ENCODE measurements around the gene SNX20.

Gene SNX20

DNA sequence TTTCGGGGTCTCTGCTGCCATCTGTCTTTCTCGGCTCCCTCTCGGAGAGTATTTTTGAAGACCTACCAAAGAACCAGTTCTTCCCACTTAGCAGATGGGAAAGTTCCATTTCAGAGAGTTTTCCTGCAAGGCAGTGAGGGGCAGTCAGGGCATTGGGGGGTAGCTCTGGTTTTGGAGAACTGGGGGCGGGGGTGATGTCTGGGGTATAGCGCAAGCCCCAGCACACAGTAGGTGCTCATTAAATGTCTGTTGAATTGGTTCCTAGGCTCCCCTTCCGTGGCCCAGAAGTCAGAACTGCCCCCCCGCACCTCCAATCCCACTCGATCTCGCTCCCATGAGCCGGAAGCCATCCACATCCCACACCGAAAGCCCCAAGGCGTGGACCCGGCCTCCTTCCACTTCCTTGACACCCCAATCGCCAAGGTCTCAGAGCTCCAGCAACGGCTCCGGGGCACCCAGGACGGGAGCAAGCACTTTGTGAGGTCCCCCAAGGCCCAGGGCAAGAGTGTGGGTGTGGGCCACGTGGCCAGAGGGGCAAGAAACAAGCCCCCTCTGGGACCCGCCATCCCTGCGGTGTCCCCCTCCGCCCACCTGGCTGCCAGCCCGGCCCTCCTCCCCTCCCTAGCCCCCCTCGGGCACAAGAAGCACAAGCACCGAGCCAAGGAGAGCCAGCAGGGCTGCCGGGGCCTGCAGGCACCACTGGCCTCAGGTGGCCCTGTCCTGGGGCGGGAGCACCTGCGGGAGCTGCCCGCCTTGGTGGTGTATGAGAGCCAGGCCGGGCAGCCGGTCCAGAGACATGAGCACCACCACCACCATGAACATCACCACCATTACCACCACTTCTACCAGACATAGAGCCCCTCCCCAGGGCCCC is 47.9 kb downstream of the SNX20 start:
- DNase-seq = no peak

GRCh38 chr16:50631985-50632576 is 49.0 kb downstream of the SNX20 start:
- DNase-seq = no peak

- DNase-seq = no peak
These were observed 49.7 kb downstream of the SNX20 start for GRCh38 chr16:50631249-50631984.

DNA sequence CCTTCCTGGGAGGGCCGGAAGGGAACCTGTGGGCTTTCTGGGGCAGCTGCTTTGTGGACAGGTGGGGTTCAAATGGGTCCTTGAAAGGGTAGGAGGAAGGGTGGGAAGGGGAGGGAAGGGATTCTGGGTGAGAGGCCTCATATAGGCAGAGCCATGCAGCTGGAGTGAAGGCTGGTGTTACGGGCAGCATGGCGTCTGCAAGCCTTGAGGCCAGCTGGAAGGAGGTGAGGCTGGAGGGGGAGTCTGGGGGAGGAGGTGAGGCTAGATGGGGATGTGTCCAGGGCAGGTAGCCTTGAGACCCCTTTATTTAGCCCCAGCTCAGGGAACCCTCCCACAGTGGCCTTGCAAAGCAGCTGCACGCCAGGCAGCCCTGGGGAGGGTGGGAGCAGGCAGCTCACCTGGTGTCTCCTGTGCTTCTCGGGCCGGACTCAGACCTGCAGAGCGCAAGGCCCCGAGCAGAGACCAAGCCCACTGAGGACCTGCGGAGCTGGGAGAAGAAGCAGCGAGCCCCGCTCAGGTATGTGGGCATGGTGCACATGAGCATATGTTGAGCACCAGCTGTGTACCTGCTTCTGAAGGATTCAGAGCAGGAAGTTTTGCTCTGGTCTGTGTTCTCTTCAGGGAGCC is 50.6 kb downstream of the SNX20 start:
- no peak for DNase-seq

- no peak for DNase-seq
These were observed 51.8 kb downstream of the SNX20 start for GRCh38 chr16:50629334-50629733.

GRCh38 chr16:50628156-50628802 is 52.8 kb downstream of the SNX20 start:
- DNase-seq = no peak

DNA sequence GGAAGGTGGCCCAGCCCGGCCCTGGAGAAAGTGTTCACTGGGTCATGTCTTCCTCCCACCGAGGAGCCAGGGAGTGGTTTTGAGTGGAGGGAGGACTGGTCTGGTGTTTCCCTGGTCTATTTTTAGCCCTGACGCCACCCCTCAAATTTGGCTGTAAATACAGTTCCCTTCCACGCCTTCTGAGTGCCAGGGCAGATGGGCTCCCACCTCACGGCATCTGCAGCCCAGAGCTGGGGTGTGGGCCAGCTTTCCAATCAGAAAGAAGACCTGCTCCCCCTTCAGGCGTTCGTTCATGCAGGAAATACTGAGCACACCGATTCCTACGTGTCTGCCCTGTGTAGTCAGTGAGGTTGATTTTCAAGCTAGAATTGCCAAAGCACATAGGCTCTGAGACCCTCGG is 53.7 kb downstream of the SNX20 start:
- DNase-seq = no peak

DNA sequence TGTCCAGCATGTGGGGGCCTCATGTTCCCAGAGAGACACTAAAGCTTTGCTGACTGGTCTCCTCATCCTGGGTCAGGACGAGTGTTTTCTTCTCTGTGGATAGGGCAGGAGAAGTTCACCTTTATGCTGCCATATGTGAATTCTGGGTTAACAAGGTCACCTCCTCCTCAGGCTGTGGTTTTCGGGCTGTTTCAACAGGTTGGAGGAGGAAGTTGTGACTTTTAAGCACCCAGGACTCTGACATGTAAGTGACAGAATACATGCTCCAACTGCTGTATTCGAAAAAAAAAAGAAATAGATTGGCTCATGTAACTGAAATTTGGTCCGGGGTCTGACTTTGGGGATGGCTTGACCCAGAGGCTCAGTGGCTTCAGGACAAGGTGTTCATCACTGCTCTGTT is 54.2 kb downstream of the SNX20 start:
- DNase-seq = no peak

GRCh38 chr16:50625374-50625773 is 55.7 kb downstream of the SNX20 start:
- DNase-seq = no peak

GRCh38 chr16:50624449-50624970 is 56.6 kb downstream of the SNX20 start:
- no peak for DNase-seq

DNA sequence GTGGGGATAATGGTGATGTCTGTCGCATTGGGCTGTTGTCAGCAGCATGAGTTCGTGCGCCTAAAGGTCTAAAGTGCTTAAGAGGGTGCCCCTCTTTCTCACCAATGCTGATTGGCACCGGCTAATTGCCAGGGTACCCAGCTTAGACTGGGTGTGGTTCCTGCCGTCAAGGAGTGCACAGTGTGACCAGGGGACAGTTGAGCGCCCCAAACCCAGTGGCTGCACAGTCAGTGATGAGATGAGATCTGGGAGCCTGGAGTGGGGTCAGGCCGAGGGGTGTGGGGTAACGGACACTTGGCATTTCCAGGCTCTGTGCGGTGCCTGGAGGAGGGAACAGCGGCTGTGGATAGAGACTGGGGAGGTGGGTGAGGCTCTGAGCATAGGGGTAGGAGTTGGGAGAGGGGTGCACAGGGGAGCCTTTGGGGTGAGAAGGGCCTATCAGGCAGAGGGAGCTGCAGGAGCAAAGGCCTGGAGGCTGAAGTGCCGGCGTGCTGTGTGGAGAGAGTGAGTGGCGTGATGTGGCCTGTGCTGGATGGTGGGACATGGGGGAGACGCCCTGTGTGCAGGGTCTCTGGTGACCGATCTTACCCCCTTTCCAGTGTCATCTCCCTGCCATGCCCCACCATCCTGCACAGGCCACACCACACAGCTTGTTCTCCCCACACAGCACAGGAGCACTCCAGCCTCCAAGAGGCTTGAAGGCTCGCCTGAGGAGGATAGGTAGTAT is 58.3 kb downstream of the SNX20 start:
- no peak for DNase-seq

DNA sequence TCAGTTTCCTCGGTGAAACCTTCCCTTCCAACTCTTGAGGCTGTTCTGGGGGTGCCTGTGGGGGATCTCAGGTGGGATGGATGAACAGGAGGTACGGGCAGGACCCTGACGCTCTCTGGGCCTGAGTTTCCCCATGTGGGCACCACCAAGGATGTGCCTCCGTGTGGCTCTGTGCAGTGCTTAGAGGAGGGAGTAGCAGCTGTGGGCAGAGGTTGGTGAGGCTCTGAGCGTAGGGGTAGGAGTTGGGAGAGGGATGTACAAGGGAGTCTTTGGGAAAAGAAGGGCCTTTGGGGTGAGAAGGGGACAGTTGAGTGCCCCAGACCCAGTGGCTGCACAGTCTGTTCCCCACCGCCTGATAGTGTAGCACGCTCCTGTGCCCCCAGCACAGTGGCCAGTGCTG is 59.1 kb downstream of the SNX20 start:
- no peak for DNase-seq
